ENCODE results near the gene CENPB. TPM values are rescaled to one million over a fixed set of nuclear protein-coding genes. Genes with fewer than 3 reads are reported as not detected.

Gene CENPB
- total RNA-seq, 1 donor from 2014 or later = 85.2 TPM

- intact Hi-C loops (cut with micrococcal nuclease) = loop anchor here (1.0 to 5.0 kb wide), 7 partner anchors 15 to 721 kb away; partner anchors contain the start of genes DDRGK1, DNAAF9, MAVS and MRPS26
These were observed 18.0 kb downstream of the CENPB start for GRCh38 chr20:3768342-3769130.

DNA sequence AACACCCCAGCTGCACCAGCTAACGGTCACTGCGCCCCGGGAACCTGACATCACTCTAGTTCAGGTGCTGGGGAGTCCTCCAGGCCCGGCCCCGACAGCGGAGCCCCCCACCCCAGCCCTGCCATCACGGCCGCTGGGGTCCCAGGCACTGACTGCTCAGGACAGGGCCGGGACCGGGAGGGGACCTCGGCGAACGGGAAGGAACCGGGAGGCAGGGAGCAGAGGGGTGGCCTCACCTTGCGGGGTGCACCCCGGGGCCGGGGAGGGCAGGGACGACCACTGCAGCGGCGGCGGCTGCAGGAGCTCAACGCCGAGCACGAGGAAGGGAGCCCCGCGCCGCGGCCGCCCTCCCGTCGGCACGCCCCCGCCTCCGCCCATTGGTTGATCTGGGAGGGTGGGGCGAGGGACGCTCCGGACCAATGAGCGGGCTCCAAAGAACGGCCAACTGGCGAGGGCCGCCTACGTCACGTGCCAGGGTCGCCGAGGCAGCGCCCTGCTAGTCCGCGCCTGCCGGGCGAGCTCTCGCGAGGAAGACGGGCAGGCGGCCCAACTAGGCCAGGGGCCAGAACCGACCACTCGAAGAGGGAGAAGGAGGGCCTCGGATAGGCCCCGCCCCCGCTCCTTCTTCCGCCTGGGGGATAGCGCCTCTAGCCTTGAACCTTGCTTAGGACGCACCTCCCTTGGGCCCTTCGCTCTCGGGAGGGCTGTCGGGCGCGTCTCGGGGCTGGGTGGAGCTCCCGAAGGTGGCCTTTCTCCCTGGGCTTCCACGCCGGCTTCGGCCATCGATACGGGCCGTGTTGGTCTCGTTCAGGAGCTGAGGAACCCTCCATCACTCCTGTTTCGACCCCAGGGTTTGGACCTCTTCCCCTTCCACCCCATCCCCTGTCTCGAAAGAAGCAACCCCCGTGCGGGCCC is 18.9 kb downstream of the CENPB start, which contains the start of gene ADISSP:
Gene ADISSP, minus strand, starts transcription at position 327 of the 915 bp plus-strand sequence. CDS start 7,653 bp downstream, outside the sequence.
- intact Hi-C loops (cut with micrococcal nuclease) = loop anchor here (1.0 to 5.0 kb wide), 9 partner anchors 14 to 720 kb away; partner anchors contain the start of genes AP5S1, CENPB, DDRGK1 and DNAAF9

GRCh38 chr20:3767110-3767426 is 19.5 kb downstream of the CENPB start:
- intact Hi-C loops (cut with micrococcal nuclease) = loop anchor here (1.0 to 5.0 kb wide), 7 partner anchors 20 to 720 kb away; partner anchors contain the start of genes AP5S1, CENPB, DDRGK1 and DNAAF9

- intact Hi-C loops (cut with micrococcal nuclease) = loop anchor here (1.0 to 5.0 kb wide), 7 partner anchors 20 to 719 kb away; partner anchors contain the start of genes AP5S1, CENPB, DDRGK1 and DNAAF9
These were observed 20.0 kb downstream of the CENPB start for GRCh38 chr20:3766422-3767109.

GRCh38 chr20:3765171-3765882 is 21.2 kb downstream of the CENPB start:
- intact Hi-C loops (cut with micrococcal nuclease) = loop anchor here (5.0 kb wide), 4 partner anchors 82 to 718 kb away; partner anchors contain the start of genes DDRGK1, DNAAF9, MAVS and MRPS26

- intact Hi-C loops (cut with micrococcal nuclease) = loop anchor here (5.0 kb wide), 4 partner anchors 83 to 717 kb away; partner anchors contain the start of genes DDRGK1, DNAAF9, MAVS and MRPS26
These were observed 21.9 kb downstream of the CENPB start for GRCh38 chr20:3764659-3765058.

GRCh38 chr20:3763671-3764601 is 22.6 kb downstream of the CENPB start:
- intact Hi-C loops (cut with micrococcal nuclease) = no loop called here

DNA sequence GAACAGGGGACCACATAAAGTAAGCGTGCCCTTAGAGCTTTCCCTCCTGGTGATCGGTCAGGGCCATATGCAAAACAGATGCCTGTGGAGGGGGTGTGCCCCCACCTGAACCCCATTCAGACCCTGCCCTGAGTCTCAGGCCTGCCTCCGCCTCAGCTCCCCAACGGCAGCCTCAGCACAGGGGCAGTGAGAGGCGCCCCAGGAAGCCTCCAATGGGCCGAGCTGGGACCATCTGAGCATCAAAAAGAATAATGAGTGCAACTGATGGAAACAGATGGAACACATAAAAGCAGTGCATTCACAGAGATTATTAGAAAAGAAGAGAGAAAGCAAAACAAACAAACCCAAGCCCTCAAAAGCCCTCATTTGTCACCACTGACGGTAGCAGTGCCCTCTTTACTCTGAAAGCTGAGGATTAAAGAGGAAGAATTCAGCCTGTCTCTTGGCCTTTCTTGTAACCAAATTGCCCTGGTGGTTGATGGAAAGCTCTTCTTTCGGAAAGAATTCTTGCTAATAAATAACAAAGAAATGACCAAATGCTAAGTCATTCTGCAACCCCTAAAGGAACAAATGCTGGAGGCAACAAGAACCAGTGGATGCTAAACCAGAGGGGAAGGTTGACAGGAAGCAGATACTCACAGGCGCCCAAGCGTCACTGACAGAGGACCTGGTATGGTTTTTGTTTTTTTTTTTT is 25.7 kb downstream of the CENPB start:
- intact Hi-C loops (cut with micrococcal nuclease) = no loop called here

- intact Hi-C loops (cut with micrococcal nuclease) = no loop called here
These were observed 26.7 kb downstream of the CENPB start for GRCh38 chr20:3759884-3760283.

DNA sequence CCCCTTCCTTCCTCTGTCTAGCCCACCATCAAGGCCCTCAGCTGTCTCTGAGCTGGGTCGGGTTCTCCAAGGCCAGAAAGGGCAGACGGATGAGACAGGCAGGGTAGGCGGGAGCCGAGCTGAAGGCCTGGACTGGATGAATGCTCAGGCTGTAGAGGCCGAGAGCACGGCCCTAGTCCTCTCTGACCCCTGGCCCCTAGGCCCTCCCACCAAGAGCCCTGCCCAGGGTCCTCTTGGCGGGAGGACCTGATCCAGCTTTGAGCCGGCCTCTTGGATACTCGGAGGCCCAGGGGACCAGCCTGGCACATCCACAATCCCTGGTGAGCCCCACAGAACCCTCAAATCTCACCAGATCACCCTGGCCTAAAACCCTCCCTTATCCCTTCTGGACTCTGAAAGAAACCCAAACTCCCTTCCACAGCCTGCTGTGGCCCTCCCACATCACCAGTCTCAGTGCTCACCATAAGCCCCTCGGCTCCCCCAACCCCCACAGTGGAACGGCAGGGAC is 27.2 kb downstream of the CENPB start:
- intact Hi-C loops (cut with micrococcal nuclease) = no loop called here

DNA sequence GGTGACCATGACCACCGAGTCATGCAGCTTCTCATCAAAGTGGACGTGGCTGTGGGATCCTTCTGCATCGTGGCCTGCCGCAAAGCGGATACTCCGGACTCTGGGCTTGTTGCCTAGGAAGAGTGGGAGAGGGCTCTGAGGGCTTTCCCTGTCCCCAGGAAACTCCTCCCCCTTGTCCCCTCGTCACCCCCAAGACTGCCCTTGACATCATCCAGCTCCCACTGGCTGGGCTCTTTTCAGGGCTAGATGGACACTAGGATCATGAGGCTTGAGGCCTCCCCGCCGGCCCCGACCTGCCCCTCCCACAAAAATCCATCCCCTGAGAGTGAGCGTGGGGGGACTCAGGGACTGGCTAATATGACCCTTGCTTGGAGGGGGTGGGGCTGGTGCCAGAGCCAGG is 28.0 kb downstream of the CENPB start:
- intact Hi-C loops (cut with micrococcal nuclease) = no loop called here

DNA sequence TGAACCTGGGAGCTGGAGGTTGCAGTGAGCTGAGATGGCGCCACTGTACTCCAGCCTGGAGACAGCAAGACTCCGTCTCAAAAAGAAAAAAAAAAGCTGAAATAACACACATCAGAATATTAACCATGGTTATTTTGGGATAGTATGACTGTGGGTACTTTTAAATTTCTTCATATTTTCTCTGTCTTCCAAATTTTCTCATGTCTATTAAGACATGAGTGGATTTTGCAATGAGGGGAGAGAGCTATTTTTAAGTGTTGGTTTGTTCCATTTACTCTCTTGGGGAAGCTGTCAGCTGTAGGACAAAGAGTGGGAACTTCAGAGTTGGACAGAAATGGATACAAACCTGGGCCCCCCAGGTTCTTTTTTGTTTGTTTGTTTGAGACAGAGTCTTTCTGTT is 29.3 kb downstream of the CENPB start:
- intact Hi-C loops (cut with micrococcal nuclease) = no loop called here

DNA sequence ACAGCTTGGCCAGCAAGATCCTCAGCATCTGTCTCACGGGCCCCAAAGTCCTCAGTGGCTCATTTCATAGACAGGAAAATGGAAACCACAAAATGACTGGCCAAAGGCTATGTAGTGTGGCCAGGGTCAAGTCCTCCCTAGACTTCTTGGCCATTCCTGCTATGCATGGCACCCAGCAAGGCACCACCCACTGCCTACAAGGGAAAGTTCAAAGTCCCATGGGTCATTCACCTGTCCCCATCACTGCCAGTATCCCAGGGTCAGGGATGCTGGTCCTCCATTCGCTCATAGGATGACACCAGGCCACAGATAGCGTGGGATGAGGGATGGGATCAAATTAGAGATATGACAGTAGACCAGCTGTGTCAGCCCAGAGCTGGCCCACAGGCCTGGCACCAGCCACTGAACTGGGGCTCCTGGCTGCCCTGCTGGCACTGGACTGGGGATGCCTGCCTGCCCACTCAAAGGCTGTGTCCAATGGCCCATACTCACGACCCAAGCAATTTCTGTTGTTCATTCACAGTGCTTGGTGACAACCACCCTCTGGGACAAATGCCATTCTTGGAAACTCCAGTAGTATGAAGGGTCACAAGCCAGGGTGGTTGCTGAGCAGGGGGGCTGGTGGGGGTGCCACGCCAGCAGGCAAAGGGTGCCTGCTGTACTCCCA is 30.6 kb downstream of the CENPB start:
- intact Hi-C loops (cut with micrococcal nuclease) = no loop called here

DNA sequence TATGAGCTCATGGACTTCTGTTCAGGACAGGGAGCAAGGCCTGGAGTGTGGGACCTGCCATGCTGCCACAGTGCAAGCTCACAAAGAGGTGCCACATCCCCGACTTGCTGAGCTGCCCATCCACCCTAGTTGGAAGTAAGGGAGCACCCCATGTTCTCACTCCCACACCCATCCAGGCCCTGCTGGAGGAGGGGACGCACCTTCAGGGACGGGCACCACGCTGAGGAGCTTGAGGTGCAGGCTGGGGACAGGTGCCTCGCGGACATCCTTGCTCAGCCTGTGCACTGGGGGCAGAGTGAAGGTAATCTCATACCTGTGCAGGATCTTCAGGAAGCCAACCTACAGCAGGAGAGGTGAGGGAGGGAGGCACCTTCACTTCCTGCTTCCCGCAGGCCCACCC is 31.3 kb downstream of the CENPB start:
- intact Hi-C loops (cut with micrococcal nuclease) = no loop called here

DNA sequence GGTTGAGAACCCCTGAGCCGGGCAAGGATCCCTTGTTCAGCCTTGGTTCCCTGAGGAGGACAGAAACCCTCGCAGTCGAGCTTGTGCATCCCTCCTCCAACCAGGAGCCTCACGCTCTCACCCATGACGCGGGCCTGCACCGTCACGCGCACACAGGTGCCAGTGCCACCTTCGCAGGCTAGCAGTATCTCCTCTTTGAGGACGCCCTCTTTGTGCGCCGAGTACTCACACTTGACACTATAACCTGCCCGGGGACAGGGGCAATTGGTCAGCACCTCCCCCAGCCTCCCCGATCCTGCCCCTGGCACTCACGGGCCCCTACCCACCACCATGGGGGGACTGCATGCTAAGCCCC is 32.3 kb downstream of the CENPB start:
- intact Hi-C loops (cut with micrococcal nuclease) = no loop called here

DNA sequence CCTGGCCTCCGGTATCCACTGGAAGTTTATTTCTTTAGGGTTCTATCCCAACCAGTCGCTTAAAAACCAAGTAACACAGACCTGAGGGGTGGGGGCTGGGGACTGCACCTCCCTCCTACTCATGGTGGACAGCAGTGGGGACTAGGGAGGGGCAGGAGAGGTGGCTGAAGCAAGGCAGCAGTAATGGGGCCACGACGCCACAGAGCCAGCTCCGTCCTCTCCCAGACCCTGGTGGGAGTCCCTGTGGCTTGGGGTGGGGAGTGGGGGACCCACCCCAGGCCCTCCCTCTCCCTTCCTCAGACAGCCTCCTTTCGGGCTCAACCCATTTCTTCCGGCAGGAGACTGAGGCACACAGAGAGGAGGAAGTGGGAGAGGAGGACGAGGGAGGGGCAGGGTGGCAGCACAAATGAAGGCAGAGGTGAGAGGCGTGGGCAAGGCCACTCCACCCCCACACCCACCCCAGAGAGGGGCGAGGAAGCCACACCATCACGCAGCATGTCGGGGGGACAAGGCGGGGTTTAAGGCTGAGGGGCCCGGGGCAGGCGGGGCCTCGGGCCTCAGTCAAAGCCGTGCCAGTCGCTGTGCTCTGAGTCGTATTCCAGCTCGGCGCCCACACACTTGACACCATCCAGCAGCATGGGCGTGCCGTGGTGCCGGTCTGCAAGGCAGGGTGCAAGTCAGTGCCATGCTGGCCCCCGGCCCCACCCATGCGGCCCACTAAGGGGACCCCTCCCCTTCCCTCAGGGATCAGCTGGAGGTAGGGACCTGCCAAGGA is 32.9 kb downstream of the CENPB start:
- intact Hi-C loops (cut with micrococcal nuclease) = loop anchor here (1.0 kb wide), 3 partner anchors 15 to 102 kb away; partner anchors contain the start of gene AP5S1

GRCh38 chr20:3753098-3753497 is 33.4 kb downstream of the CENPB start:
- intact Hi-C loops (cut with micrococcal nuclease) = loop anchor here (1.0 kb wide), 3 partner anchors 15 to 102 kb away; partner anchors contain the start of gene AP5S1

All from T-helper 2 cell treated with Interferon-gamma antibody and Interleukin-4, amounts not matched to agents 100 ng/mL and 5 ng/mL, for 36 hours (primary cell).